Epithelial cell of proximal tubule (primary cell): Measurements from ENCODE around the gene ZNF664. TPM values are rescaled to one million over a fixed set of nuclear protein-coding genes. Genes with fewer than 3 reads are reported as not detected.

ENCODE experiments used
- DNase-seq: peaks from one replicate; pipeline ENCODE4 v3.0.0-alpha.2; 2011; ENCODE audit warnings: low read depth
- H3K4me3 ChIP-seq: 2 replicates; pipeline ENCODE4 v1.5.1; 2011; ENCODE audit warnings: low read depth, mild to moderate bottlenecking, low read length
- total RNA-seq: library from RNA; depleted of rRNA; stranded (reverse); fragments of >200 nt; gene quantifications from 2 replicates; pipeline ENCODE4 v1.2.3, GENCODE V29; 2015
- TF ChIP-seq, protein P1 (sequence below): conservative IDR thresholded peaks from 2 replicates; pipeline ENCODE4 v1.5.1; 2012; ENCODE audit warnings: low read depth, mild to moderate bottlenecking, low read length

Gene ZNF664
- total RNA-seq, 1 donor from 2014 or later, result 41.7 TPM

DNA sequence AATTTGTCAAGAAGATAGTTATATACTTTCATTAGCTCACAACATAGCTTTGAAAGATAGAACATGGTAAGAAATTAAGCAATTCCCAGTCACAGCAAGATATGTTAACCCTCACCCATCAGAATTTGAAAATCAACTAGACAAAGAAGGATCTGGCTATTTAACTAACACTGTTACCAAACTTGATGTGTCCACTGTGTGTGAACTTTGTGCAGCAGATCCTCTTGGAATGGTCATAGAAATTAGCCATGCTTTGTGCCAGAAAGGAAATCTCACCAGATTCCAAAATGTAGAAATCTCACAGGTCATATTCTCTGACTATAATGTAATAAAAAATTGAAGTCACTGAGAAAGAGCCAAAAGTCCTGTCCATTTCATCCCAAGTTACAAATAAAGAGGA is 46.1 kb downstream of the ZNF664 start:
- no peak for DNase-seq
- H3K4me3 ChIP-seq, result no peak overlapping the region
- TF ChIP-seq, protein P1, sequence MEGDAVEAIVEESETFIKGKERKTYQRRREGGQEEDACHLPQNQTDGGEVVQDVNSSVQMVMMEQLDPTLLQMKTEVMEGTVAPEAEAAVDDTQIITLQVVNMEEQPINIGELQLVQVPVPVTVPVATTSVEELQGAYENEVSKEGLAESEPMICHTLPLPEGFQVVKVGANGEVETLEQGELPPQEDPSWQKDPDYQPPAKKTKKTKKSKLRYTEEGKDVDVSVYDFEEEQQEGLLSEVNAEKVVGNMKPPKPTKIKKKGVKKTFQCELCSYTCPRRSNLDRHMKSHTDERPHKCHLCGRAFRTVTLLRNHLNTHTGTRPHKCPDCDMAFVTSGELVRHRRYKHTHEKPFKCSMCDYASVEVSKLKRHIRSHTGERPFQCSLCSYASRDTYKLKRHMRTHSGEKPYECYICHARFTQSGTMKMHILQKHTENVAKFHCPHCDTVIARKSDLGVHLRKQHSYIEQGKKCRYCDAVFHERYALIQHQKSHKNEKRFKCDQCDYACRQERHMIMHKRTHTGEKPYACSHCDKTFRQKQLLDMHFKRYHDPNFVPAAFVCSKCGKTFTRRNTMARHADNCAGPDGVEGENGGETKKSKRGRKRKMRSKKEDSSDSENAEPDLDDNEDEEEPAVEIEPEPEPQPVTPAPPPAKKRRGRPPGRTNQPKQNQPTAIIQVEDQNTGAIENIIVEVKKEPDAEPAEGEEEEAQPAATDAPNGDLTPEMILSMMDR, result no peak

DNA sequence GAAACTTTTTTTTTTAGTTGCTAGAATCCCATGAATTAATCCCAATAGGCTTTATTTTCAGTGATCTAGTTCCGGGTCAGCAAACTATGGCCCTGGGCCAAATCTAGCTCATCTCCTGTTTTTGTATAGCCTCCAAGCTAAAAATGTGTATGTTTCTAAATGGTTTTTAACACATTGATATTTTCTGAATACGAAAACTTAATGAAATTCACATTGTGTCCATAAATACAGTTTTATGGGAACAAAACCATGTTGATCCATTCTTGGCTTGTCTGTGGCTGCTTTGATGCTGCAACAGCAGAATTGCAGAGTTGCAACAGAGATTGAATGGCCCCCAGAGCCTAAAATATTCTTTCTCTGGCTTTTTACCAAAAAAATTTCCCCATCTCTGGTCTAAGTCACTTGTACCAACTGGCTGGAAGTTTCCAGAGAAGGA is 47.5 kb downstream of the ZNF664 start:
- TF ChIP-seq, protein P1, result no peak
- no peak for DNase-seq
- no peak overlapping the region for H3K4me3 ChIP-seq

DNA sequence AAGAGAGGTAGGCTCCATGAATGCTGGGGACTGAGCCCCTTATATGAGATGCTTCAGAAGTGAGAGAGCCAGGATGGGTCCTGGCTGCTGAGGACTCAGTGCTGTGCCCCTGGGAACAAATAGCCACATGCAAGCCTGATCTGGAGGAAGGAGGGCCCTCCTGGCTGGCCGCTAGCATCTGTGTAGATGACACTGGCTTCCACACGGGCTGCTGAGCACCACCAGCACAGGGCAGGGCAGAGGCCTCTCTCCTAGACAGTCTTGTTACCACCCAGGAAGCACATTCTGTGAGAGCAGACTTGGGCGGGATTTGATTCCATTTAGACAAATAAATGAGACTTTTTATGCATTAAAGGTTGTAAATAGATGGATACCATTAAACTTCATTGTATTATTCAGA is 48.0 kb downstream of the ZNF664 start:
- TF ChIP-seq, protein P1, result no peak

DNA sequence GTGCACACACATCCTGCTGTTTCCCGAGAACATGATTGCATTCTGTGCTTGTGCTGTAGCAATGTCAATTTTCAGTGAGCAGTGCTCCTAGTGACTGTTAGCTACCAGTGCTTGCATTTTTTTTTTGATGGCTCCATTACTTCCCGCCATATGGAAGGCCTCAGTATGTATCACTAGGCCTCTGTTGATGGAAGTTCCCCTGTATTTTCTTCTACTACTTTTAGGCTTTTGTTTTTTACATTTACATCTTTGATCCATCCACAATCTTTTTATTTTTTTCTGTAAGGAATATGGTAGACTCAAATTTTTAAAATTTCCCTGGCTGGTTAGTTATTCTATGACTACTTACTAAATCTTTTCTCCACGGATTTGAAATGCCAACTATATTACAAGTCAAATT is 49.1 kb downstream of the ZNF664 start:
- TF ChIP-seq, protein P1, result no peak
- no peak overlapping the region for H3K4me3 ChIP-seq
- no peak for DNase-seq

More for the DNA sequence above, 48.0 kb downstream of the ZNF664 start:
- no peak for DNase-seq
- H3K4me3 ChIP-seq, result no peak overlapping the region

DNA sequence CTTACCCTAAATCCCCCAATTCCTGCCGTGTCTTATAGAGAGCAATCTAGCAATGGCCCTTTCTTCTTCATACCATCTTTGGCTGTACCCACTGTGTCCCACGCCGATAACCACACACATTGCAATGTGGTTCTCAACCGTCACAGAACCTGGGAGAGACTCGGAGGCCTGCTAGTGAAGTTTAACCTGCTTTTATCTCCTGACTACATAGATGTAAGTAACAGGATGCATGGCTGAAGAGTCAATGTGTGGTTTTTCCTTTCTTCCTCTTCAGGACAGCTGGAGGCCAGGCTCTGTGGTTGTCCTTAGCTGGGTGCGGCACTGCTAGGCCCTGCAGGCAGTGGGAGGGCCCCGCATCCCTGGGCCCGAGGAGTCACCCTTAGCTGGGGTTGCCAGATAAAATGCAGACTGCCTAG is 51.3 kb downstream of the ZNF664 start:
- no peak for DNase-seq
- TF ChIP-seq, protein P1, result no peak
- H3K4me3 ChIP-seq, result no peak overlapping the region

DNA sequence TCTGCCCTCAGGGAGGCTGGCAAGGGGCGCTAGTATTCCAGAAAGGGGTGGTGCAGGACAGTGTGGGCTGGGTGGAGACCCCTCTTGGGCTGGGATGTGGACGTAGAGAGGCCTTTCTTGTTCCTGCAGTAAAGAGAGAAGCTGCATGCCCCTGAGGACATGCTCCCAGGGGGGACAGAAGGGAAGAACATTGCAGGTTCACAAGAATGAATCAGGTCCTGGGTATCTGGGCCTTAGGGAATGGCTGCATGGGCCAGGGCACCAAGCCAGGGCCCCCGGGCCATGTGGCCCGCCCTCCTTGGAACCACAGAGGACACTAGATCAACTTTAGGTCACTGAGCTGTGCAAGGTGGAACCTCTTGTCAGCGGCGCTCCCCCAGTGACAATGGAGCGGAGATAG is 51.8 kb downstream of the ZNF664 start:
- DNase-seq, result no peak
- TF ChIP-seq, protein P1, result no peak
- no peak overlapping the region for H3K4me3 ChIP-seq

DNA sequence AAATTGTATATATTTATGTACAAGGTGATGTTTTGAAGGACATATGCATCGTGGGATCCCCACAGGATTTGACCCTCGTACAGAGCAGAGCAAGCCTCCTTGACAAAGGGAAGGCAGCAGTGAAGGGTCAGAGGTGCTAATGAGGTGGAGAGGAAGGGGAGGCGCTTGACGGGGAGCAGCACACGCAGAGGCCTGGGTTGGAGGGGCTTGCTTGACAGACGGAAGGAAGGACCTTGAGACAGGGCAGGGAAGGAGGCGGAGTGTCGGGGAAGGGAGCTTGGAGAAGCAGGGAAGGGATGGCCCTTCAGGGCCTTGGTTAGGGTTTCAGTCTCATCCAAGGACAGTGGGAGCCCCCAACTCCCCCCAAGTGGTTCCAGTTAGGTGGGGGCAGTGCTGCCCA is 52.6 kb downstream of the ZNF664 start:
- H3K4me3 ChIP-seq, result no peak overlapping the region
- DNase-seq, result no peak
- TF ChIP-seq, protein P1, result no peak
